Activated T-cell treated with anti-CD3 and anti-CD28 coated beads for 24 hours (primary cell): Measurements from ENCODE around the gene TMTC2.

ENCODE experiments used
- DNase-seq: peaks from one replicate; pipeline ENCODE4 v3.0.0-alpha.2; 2020; ENCODE audit warnings: low read depth

The TMTC2 gene

DNA sequence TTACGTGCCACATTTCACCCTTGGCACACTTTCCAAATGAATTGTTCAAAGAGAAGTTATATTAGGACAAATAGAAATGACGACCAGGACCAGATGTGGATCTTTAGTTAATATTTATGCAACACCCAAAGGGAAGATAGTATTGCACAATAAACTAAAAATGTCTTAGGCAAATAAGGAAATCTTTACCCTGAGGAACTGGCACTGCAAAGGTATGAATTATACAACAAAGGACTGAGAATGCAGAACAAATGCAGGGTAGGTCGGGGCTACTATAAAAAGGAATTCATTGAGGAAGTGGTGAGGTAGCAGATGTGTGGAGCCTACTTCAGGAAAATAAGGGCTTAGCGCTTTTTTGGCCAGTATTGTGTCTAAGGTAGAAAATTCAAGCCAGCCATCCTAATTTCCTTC is 3.9 kb upstream of the TMTC2 start:
- no peak for DNase-seq

DNA sequence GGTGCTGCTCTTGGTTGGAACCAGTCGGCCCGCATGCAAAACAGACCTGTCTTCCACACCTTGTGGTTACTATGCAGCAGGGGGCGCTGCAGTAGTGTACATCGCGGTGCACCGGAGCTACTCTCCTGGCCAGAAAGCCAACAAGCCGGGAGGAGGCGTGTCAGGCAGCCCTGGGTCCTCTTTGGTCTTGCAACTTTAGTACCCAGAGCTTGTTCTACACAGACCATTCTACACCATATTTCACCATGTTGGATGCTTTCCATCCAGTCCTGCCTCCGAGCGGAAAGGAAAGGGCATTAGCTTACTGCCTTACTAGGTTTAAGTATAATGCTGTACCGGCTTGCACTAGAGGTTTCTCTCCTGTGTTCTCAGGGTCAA is 927 bp upstream of the TMTC2 start:
- DNase-seq: peak; percentile 87

DNA sequence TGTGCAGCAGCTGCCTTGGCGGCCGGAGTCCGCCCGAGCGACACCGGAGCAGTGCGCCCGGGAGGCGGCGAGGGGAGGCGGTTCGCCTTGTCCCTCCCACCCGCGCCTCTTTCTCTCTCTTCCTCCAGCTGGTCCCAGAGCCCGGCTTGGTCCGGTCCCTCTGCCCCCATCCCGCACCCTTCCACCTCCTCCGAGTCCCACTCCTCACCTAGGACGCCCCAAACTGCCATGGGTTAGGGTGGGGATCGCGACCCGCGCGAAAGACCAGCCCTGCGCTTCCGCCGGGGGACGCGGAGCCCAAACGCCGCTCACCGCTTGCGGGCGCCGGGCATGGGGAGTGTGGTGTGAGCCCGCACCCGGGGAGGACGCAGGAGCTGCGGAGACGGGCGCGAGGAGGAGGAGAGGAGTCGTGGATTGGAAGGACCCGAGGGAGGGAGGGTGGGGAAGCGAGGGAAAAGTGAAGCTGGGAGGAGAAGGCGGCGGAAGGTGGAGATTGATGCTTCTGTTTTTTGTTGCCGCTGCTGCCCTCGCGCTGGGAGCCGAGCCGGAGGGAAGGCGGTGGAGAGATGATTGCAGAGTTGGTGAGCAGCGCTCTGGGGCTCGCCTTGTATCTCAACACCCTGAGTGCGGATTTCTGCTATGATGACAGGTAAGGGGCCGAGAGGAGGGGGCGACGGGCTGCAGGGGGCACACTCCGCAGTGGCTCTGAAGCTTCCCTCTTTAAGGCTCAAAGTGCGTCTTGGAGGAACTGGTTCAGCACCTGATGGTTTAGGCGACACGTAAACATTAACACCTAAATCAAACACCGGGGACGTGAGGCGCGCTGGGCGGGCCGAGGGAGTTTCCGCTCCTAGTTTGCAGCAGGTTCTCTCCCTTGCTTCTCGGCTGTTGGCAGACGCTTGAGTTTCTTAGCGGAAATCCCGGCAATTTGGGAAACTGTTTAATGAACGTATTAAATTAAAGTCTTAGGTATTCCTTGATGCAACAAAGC is 610 bp downstream of the TMTC2 start:
- peak; percentile 34 for DNase-seq

DNA sequence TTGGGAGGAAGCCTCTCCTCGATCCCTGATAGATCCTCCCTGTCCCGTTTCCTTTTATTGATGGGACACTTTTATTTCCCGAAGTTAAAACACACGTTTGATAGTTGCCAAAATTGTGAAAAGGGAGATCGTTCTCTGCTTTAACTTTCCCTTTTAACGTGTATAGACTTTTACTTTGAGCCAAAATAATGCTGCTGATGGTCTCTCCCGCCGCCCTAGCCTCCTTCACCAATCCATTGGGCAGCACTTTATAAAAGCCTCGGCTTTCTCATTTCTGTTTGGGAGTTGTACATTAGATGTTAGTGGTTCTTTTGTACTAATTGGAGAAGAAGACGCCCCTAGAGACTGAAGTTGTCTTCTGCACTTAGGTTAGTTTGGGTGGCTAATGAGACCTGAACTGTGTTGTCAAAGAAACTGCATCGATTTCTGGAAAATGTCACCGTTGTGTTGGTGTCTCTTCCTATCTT is 1.4 kb downstream of the TMTC2 start:
- no peak for DNase-seq

DNA sequence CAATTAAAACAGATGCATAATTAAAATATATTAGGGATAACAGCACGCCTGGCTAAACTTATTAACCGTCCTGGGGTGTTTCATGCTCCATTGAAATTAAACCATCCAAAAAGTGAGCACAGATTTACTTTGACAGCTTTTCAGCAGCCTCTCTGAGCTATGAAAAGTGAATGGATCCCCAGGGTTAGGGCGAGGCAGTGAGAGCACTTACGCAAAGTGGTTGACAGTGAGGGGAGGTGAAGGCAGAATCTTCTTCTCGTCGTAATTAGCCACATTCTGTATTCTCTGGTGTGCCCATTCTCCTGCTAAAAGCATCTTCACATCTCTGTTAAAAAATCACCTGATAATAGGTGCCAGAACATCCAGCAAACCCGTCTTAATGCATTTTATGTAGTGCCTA is 1.9 kb downstream of the TMTC2 start:
- no peak for DNase-seq

DNA sequence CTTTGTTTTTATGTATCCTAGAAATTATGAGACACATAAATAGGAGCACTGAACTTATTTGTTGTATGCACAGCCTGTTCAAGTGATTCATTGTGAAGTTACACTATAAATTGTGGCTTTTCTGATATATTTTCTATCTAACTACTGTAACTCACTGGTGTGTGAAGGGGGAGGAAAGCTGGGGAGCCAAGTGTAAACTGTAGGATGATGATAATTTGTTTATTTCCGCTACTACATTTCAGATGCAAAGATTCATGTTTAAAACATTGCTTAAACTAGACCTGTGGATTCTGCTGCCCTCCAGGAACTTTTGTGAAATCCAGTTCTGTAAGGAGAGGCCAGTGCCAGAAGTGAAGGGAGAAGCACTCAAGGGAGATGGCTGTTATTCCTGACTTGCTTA is 3.3 kb downstream of the TMTC2 start:
- DNase-seq: no peak

DNA sequence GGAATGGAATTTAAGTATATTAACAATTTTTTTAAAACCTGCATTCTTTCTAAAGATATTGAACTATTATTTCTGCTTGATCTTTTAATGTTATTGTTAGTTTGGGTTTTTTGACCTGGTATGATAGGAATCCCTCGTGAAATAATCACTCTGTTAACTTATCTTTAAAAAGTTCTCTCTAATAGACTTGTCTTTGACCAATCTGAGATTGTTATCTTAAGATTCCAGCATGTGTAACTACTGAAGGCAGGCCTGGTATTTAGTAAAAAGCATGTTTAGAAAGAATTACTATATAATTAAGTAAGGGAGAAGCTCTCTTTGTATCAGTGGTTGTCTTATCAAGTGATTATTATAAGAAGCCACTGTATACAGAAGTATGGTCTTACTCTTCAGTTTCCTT is 4.8 kb downstream of the TMTC2 start:
- no peak for DNase-seq

DNA sequence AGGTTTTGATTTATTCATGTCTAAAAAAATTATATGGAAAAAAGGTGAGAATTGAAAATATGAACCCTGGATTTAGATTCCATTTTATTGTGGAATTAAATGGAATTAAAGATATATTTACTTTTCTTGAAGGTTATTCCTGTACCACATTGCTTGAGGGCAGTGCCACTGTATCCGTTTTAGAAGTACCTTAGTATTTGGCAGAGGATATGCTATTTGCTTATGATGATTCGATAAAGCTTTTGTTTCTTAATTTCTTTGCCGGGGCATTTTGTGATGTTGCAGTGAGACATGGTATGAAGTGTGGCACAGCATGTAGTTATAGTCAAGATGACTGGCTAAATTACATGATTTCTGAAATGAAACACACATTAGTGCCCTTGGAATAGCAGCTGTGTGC is 7.6 kb downstream of the TMTC2 start:
- no peak for DNase-seq

DNA sequence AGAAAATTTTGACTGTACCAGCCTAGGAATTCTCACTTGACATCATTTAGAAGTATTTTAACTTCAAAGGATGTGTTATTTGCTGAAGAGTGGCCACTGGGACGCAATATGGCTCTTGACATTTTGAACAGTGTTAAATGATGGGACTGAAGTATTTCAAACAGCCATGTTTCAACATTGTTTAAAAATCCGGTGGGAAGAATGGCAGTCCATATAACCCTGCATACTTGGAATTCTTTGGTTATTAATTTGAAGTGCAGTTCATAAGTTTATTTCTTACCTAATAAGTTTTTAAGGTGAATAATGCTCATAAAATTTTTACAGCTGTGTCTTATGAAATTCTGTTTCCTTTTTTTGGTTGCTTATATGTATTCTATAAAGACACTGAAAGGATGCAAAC is 8.3 kb downstream of the TMTC2 start:
- no peak for DNase-seq

DNA sequence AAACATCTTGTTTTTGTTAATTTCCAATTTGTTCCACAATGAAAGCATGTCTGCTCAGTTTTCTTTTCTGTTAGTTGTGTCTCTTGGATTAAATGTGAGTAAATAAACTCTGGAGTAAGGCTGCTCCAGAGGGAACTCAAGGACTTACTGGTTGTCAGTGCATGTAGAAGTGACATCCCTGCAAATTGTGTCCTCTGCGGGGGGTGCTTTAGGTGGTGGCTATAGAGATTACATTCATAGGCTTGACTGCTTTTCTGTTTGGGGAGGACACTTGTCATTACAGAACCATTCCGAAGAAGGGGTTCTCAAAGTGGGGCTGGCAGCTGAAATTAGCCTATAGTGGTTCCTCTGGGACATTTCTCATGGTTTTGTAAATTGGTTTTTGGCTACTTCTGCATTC is 8.8 kb downstream of the TMTC2 start:
- DNase-seq: no peak

DNA sequence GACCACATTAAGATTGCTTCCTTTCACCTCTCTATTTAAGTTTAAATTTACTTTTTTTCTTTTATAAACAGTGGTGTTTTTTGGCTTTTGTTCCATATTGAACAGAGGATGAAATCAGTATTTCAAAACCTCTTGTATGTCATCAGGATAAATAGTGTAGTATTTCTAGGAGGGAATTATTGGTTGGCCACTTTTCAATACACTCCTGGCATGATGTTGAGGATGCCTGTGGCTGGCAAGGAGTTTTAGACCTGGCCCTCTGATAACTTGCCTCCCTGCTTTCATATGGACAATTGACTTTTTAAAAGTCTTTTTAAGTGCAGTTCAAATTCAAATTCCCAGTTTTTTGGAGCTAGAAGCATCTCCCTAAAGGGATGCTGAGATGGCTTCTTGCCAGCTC is 9.8 kb downstream of the TMTC2 start:
- no peak for DNase-seq

DNA sequence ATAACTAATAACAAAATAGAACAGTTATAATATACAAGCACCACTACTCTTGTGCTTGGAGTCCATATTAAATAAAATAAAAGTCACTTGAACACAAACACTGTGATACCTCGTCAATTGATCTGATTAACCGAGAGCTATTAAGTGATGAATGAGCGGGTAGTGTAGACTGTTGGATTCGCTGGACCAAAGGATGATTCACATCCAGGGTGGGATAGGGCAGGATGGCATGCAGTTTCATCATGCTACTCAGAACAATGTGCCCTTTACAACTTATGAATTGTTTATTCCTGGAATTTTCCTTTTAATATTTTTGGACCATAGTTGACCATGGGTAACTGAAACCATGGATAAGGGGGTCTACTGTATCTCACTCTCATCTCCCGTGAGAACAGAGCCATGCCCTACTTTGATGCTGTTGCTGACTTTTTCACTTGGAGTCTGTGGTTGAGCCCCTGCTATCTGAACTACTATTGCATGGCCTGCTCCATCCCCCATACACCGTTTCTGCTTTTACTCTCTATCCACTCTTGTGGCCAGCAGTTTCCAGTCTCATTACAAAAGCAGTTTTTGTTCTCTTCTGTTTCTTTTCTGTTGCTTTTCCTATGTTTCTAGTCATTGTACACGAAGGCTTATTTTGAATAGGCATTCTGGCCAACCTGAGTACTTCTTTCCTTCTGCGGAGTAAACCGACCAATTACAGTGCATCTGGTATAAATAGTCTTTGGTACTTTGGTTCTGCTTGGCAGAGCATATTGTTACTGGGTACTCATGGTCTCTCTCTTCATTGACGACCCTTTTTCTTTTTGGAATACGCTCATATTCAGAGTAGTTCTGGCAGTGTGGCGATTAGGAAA is 12.2 kb downstream of the TMTC2 start:
- no peak for DNase-seq

DNA sequence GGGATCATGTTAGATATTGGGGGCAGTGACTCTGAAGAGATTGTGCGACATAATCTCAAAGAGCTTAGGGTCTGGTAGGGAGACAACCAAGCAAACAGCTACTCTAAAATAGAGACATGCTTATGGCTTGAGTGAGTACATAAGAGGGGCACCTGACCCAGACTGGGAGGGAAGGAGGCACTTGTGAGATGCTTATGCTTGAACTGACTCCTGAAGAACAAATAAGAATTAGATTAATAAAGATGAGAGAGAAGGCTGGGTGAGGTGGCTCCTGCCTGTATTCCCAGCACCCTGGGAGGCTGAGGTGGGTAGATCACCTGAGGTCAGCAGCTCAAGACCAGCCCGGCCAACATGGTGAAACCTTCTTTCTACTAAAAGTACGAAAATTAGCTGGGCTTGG is 19.1 kb downstream of the TMTC2 start:
- DNase-seq: no peak

DNA sequence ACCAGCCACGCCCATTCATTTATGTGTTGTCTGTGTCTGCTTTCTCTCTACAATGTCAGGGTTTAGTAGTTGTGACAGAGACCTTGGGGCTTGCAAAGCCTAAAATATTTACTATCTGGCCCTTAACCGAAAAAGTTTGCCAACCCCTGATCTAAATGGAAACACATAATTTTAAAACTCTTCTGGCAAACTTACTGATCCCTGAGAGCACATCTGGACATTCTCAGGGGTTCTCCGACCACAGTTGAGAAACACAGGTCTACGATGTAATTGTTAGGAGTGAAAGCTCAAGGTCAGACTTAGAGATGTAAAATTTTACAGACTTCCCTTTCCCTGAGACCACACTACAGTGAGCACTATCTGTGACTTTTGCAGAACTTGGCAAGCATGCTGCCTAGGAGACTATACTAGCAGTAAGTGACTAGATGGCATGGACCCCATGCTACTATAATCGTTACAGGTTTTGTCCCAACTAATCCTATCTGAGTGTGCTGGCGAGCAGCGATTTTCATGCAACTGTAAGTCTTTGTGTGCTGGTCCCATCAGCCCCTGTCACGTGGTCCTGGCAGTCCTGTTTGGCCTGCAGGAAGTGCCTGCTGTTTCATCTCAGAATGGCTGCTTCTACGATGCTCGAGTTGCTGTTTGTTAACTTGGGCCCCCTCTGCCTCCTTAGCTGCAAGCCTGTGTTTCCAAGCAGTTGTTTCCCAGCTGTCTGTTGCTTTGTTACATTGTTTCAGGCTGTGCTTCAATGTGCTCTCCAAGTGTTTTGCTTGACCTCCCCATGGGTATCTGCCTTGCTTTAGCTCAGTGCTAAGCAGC is 21.6 kb downstream of the TMTC2 start:
- no peak for DNase-seq

DNA sequence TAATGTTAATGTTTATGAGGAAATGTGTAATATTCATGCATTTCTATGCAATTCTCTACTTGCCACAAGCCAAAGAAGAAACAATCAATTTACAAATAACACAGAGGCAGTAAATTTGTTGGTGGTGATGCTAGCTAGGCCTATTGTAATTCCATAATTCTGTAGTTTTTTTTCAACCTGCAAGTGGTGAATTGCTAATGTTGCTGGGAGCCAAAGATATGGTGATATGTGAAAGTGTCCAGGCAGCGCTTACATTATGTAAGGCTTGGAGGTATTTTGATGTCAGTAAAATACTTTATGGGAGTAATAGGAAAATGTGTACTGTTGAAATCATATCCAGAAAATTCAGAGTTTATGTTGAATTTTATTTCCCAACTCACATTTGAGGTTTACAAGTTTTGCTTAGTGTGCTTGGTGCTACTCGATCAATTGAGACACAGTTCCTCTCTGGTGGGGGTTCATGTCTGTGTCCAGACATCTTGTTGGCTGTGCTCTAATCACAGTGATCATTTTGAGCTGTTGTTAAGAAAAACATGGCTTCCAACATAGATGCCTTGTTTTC is 23.2 kb downstream of the TMTC2 start:
- no peak for DNase-seq

DNA sequence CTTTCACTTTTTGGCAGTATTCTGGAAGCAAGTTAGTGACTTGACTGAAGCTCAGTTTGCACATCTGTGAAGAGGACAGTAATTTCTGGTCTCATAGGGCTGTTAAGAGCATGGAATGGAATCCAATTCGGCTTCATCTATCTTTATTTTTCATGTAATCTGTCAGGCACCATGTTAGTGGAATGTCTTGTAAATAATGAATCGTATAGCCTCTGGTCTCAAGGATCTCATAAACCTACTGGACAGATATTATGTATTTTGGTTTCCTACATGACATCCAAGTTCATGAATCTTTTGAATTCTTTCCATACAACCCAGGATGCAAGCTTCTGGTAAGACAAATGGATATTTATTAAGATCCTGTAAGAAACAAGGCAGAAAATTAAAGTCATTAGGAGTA is 24.0 kb downstream of the TMTC2 start:
- no peak for DNase-seq

DNA sequence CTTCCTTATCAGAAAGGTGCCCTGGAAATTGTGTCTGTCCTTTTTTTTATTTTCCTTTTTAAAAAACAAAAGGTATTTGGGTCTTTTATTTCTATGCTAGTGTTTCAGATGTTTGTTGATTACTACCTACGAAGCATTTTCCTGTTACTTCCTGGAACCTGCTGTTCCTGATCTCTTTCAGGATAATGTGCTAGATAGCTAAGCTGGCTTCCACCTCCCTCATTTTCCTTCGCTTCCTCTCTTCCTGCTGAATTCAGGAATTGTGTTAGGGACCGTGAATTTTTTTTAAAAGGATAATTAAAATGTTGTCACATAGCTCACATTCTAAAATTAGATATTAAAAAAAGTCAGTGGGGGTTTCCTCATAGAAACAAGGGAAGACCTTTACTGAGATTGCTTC is 27.7 kb downstream of the TMTC2 start:
- no peak for DNase-seq

DNA sequence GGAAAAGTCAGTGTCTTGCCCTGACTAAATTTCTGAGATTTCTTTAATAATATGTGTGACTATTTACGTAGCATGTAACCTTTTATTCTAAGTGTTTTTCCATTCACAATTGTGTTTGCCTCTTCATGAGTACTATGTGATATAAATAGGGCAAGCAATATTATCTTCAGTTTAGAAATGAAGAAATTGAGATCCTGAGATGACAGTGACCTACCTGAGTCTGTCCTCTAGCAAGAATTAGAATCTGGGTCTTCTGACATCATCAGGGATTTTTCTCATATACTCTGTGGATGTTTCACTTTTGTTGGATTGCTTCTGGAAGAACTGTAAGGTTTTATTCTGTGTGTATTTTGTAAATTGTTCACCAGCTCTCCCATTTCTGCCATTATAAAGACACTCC is 35.0 kb downstream of the TMTC2 start:
- no peak for DNase-seq

DNA sequence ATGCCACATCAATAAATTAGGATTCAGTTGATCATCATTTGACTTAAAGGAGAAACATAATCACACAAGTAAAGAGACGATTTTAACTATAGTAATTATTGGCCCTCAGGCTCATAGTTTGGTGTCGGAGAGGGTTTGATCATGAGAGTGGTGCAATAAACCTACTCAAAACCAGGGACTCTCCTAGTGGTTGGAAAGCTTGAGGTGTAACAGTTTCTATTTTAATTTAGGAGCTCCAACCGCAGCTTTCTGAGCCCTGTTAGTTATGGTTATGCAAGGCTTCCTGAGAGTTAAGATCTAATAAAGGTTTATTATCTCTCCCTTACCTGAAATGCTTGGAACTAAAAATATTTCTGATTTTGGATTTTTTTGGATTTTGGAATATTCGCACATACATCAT is 36.4 kb downstream of the TMTC2 start:
- no peak for DNase-seq

DNA sequence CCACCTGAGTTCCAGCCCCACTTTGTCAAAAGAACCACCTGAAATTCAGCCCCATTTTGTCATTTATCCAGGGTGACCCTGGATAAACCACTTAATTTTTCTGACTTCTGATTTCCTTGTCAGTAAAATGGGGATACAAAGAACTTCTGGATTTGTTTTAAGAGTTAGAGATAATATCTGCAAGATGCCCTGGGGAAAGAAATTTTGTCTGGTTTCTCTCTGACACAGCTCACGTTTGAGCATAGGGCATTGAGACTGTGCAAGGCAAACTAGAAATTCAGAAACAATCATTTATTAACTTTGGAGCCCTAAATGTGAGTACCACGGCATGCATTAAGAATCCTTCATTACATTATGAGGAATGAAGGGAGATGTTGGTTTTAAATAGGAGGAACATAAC is 37.2 kb downstream of the TMTC2 start:
- DNase-seq: no peak

DNA sequence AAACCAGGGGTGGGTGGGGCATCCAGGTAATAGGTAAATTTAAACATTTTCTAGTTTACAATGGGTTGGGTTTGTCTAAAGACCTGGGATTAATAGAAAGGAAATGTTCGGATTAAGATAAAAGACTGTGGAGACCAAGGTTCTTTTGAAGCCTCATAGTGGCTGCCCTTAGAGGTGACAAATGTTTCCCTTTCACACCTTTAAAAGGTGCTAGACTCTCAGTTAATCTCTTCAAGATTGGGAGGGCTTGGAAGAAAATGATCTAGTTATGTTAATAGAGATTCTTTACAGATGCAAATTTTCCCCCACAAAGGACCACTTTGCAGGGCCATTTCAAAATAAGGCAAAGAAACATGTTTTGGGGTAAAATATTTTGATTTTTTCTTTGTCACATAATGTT is 39.0 kb downstream of the TMTC2 start:
- DNase-seq: no peak

DNA sequence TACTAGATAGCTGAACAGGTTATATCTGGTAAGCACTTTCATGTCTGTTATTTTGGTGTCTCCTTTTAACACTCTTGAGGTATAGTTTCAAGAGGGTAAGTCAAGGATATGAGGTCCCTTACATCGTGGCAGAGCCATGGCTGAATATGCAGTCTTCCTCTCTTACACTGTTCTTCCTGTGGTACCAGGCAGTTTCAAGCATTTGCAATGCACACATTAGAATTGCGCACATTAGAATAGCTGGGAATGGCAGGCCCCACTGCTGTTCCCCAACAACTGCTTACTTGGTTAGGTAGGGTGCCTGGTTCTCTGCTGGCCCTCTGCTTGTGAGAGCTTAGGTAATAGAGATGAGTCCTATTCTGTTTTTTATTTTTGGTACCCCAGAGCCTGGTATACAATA is 41.2 kb downstream of the TMTC2 start:
- DNase-seq: no peak
